ENCODE data around the gene U2SURP. TPM values are rescaled to one million over a fixed set of nuclear protein-coding genes. Genes with fewer than 3 reads are reported as not detected.
"Not testable (repeated sequence)": the region's sequence is repeated elsewhere in the genome, so short reads cannot be mapped to it uniquely, and the experiment has no call there.

U2SURP gene
- total RNA-seq, 2 donors from 2014 or later, result 113 to 166 TPM

DNA sequence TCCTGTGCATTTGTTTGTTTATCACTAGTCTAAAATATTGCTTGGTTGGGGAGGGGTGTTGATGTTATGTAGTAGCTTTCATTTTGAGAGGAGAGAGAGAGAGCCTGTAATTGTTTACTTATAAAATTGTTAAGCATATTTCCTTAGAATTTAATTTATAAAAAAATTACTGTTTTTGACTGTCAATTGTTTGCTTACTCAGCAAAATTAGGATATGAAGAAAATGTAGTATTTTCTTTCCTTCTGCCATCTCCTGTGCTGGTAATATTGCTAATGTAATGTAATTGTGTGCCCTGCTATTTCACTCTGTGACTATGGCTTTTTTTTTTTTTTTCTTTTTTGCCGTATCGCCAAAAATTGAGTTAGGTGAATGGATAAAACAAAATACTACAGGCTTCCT lies 3.5 kb downstream of the U2SURP start:
- H3K4me1 Mint-ChIP-seq (ENCODE audit: low read depth in 2 of 2), result peaks cover 49 to 55% of the 10 kb centered on the region in 2 donors
- H3K27ac Mint-ChIP-seq, result peak overlapping the region in 1 of 2 donors; percentile 7
- no peaks in the 10 kb centered on the region for H3K27me3 Mint-ChIP-seq
- peaks cover 6% of the 10 kb centered on the region for H3K36me3 Mint-ChIP-seq
- no peak for DNase-seq (ENCODE audit: low spot score)
- H3K4me3 Mint-ChIP-seq, result peak overlapping the region; percentile 37
- no peak for ATAC-seq
- H3K9me3 Mint-ChIP-seq, result no peaks in the 10 kb centered on the region

DNA sequence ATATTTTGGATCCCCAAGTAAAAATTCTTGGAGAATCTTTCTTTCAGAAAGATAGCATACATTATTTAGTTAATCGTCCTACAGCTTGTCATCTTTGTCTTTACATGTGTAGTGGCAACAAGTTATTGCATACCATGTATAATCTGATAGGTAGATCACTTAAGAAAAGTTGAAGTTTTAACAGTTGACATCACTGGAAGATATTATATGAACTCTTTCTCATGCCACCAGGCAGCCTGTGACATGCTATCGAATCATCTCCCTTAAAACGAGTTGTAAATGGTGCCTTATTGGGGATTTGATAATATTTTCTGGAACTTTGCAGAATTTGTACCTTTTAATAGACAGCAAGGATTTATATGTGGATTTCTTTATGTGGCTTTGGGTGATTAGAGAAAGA lies 8.7 kb downstream of the U2SURP start:
- H3K27me3 Mint-ChIP-seq, result no peaks in the 10 kb centered on the region
- H3K36me3 Mint-ChIP-seq, result no peaks in the 10 kb centered on the region
- H3K4me1 Mint-ChIP-seq (ENCODE audit: low read depth in 2 of 2), result peaks cover 40 to 42% of the 10 kb centered on the region in 2 donors
- no peak for DNase-seq (ENCODE audit: low spot score)
- H3K9me3 Mint-ChIP-seq, result no peaks in the 10 kb centered on the region
- ATAC-seq, result no peak
- peak overlapping the region; percentile 46 for H3K4me3 Mint-ChIP-seq
- peak overlapping the region in 1 of 2 donors; percentile 75 for H3K27ac Mint-ChIP-seq

DNA sequence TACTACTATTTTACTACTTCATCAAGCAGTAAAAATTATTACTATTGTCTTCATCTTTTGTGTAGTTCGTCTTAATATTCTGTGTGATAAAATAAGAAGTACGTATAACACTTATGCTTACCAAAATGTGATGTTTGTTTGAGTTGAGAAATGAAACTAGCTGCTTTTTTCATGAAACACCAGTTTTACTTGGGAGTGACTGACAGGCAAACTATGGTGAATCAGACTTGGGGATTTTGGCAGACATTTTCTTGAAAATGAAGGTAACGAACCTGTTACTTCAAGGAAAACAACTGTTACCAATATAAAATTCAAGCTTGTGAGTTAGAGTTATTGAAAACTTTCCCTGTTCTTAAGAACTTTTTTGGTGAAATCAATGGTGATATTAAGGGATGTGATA lies 10.3 kb downstream of the U2SURP start:
- DNase-seq (ENCODE audit: low spot score) (no peak), ATAC-seq (no peak)
- H3K4me1 Mint-ChIP-seq (ENCODE audit: low read depth in 2 of 2), result peaks cover 30 to 34% of the 10 kb centered on the region in 2 donors
- no peaks in the 10 kb centered on the region for H3K36me3 Mint-ChIP-seq
- peak overlapping the region; percentile 72 to 75 for H3K27ac Mint-ChIP-seq
- H3K4me3 Mint-ChIP-seq, result peak overlapping the region; percentile 50
- no peaks in the 10 kb centered on the region for H3K27me3 Mint-ChIP-seq
- H3K9me3 Mint-ChIP-seq, result no peaks in the 10 kb centered on the region

DNA sequence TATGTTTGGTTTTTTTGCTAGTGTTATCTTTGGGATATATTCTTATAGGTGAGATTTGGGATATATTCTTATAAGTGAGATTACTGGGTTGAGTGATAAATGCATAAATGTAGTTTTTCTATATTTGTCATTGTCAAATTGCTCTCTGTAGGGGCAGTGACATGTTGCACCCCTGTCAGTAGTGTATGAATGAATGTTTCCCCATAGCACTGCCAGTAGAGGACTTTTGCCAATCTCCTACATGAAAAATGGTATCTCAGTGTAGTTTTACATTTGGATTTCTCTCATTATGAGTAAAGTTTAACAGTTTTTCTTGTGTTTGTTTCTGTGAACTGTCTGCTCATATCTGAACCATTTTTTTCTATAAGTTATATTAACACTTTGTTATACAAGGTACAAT lies 13.6 kb downstream of the U2SURP start:
- peak in 1 of 2 donors; percentile 64 for ATAC-seq
- peaks cover 18% of the 10 kb centered on the region for H3K36me3 Mint-ChIP-seq

DNA sequence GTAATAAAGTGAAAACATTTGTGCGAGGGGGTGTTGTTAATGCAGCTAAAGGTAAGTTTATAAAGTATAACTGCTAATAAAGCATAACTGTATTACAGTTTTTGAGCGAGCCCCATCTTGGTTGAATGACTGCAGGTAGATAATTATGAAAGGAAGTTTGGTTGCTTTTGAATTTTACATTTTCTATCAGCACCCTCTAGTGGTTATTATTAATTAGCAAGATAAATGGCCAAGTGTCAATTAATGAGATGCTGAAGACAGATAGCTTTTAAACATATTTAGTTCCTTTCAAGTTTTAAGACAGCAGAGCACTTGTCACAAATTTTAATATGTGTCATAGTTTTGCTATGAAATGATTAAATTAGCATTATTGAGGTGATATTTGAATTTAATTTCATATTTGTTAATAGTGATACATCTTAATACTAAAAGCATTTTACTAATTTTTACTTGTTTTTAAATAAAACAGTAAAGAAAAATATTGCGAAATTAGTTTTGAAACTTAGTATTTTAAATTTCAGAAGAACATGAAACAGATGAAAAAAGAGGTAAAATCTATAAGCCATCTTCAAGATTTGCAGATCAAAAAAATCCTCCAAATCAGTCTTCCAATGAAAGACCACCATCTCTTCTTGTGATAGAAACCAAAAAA lies 15.1 kb downstream of the U2SURP start:
- Mint-ChIP-seq H3K36me3 (peaks cover 30% of the 10 kb centered on the region), H3K4me1 (ENCODE audit: low read depth in 2 of 2) (peaks cover 8 to 10% of the 10 kb centered on the region in 2 donors), H3K27ac (no peak overlapping the region), H3K27me3 (no peaks in the 10 kb centered on the region), H3K9me3 (no peaks in the 10 kb centered on the region), H3K4me3 (no peak overlapping the region)
- DNase-seq (ENCODE audit: low spot score), result no peak
- no peak for ATAC-seq

More for the DNA sequence above, 13.6 kb downstream of the U2SURP start:
- Mint-ChIP-seq H3K9me3 (no peaks in the 10 kb centered on the region), H3K4me1 (ENCODE audit: low read depth in 2 of 2) (peaks cover 16 to 17% of the 10 kb centered on the region in 2 donors), H3K27me3 (no peaks in the 10 kb centered on the region), H3K27ac (no peak overlapping the region), H3K4me3 (no peak overlapping the region)
- DNase-seq (ENCODE audit: low spot score), result no peak

DNA sequence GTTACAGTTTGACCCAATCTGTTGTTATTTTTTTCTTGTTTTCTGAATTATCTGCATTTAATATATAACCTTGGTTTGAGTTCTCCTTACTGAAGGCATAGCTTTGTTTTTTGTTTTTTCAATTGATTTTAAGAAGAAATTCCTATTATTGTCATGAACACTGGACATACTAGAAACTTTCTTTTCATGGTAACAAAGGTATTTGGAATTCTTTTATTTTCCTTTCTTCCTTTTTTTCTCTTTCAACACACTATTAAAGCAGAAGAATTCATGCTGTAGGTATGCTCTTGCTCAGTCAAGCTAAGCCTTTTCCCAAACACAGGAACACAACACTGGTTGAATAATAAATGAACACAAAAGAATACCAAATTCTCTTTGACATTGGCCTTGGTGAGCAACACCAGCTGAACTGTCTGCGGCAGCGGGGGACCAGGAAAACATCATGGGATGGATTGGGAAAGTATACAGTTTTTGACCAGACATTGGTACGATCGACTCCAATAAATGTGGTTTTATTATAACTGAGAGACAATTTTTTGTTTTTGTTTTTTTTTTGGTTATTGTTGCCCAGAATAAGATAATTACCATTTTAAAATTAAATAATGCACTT lies 23.1 kb downstream of the U2SURP start:
- no peak overlapping the region for H3K27ac Mint-ChIP-seq
- DNase-seq (ENCODE audit: low spot score) (no peak), ATAC-seq (no peak)
- H3K4me3 Mint-ChIP-seq, result no peak overlapping the region
- no peaks in the 10 kb centered on the region for H3K9me3 Mint-ChIP-seq
- H3K4me1 Mint-ChIP-seq (ENCODE audit: low read depth in 2 of 2), result no peaks in the 10 kb centered on the region
- H3K36me3 Mint-ChIP-seq, result peaks cover 54% of the 10 kb centered on the region
- H3K27me3 Mint-ChIP-seq, result no peaks in the 10 kb centered on the region

DNA sequence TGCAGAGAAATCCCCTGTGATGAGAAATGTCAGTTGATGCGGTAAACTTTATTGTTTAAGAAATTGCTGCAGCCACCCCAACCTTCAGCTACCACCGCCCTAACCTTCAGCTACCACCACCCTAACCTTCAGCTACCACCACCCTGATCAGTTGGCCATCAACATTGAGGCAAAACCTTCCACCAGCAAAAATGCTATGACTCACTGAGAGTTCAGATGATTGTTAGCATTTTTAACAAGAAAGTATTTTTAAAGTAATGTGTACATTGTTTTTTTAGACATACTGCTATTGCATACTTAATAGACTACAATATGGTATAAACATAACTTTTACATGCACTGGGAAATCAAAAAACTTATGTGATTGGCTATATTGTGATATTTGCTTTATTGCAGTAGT lies 30.0 kb downstream of the U2SURP start:
- Mint-ChIP-seq H3K36me3 (peaks cover 51% of the 10 kb centered on the region), H3K27ac (no peak overlapping the region), H3K4me3 (no peak overlapping the region), H3K27me3 (no peaks in the 10 kb centered on the region), H3K4me1 (ENCODE audit: low read depth in 2 of 2) (peaks cover 3 to 11% of the 10 kb centered on the region in 2 donors), H3K9me3 (no peaks in the 10 kb centered on the region)
- DNase-seq (ENCODE audit: low spot score) (no peak), ATAC-seq (no peak)

DNA sequence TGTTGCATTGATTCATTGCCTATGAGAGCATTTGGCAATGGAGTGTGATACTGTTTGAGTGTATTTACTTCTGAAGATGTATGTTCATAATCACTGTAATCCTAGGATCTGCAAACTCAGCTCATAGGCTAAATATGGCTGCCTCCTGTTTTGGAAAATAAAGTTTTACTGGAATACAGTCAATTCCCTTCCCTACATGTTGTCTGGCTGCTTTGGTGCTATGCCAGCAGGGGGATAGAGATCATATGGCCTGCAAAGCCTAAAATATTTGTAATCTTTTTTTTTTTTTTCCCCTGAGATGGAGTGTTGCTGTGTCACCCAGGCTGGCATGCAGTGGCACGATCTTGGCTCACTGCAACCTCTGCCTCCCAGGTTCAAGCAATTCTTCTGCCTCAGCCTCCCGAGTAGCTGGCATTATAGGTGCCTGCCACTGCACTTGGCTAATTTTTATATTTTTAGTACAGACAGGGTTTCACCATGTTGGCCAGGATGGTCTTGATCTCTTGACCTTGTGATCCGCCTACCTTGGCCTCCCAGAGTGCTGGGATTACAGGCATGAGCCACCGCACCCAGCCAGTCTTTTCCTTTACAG lies 30.5 kb downstream of the U2SURP start:
- ATAC-seq; H3K9me3 Mint-ChIP-seq; DNase-seq (ENCODE audit: low spot score); H3K27ac Mint-ChIP-seq; H3K4me3 Mint-ChIP-seq; H3K27me3 Mint-ChIP-seq: not testable (repeated sequence)
- Mint-ChIP-seq H3K36me3 (peaks cover 57% of the 10 kb centered on the region), H3K4me1 (ENCODE audit: low read depth in 2 of 2) (peaks cover 7 to 17% of the 10 kb centered on the region in 2 donors)

DNA sequence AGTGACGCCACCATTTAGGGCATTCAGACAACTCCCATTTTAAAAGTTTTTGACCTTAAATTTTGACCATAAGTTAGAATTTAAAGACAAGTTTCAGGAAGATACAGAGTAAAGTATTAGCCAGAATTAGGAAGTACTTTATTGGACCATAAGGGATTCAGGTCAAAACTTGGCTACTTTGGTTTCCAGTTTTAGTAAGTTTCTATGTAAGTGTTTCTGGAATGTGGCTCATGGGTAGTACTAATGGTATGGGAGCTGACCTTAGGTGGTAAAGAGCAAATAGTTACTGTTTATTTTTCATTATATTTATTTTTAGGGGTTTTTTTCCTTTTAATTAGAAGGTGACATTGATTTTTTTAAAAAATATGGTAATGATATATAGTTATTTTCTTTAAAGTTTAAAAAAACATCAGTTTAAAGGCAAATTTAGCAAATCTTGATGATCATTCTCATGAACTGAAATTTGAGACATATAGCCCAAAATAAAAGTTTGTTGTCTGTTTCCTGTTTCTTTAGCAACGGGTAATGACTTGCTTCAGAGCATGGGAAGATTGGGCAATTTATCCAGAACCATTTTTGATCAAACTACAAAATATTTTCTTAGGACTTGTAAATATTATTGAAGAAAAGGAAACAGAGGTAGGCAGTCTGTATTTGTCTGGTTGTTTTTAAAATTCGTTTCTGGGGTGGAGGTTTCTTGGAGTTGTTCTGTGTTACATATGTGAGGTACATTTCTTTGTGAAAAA lies 34.3 kb downstream of the U2SURP start:
- Mint-ChIP-seq H3K4me3 (no peak overlapping the region), H3K27ac (peak overlapping the region in 1 of 2 donors; percentile 9), H3K27me3 (no peaks in the 10 kb centered on the region), H3K9me3 (no peaks in the 10 kb centered on the region), H3K4me1 (ENCODE audit: low read depth in 2 of 2) (peaks cover 7 to 17% of the 10 kb centered on the region in 2 donors), H3K36me3 (peaks cover 33% of the 10 kb centered on the region)
- no peak for DNase-seq (ENCODE audit: low spot score)
- ATAC-seq, result no peak

DNA sequence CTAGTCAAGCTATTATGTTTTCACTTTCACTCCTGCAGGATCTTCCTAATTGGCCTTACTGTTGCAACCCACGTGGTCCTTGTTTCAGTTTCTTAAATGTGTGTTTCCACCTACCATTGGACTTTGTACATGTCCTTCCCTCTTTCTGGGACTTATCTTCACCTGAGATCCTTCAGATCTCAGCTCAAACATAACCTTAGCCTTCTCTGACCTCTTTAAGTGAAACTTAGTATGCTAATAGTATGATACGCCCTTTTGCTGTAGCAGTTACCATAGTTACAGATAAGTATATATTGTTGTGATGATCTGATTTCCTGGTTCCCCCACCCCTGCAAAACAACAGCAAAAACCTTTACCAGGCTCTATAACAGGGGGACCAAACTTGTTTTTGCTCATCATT lies 35.2 kb downstream of the U2SURP start:
- H3K4me1 Mint-ChIP-seq (ENCODE audit: low read depth in 2 of 2), result peaks cover 7 to 17% of the 10 kb centered on the region in 2 donors
- H3K9me3 Mint-ChIP-seq, result no peaks in the 10 kb centered on the region
- H3K36me3 Mint-ChIP-seq, result peaks cover 29% of the 10 kb centered on the region
- no peak for ATAC-seq
- DNase-seq (ENCODE audit: low spot score), result no peak
- H3K4me3 Mint-ChIP-seq, result no peak overlapping the region
- no peaks in the 10 kb centered on the region for H3K27me3 Mint-ChIP-seq
- H3K27ac Mint-ChIP-seq, result peak overlapping the region in 1 of 2 donors; percentile 9

DNA sequence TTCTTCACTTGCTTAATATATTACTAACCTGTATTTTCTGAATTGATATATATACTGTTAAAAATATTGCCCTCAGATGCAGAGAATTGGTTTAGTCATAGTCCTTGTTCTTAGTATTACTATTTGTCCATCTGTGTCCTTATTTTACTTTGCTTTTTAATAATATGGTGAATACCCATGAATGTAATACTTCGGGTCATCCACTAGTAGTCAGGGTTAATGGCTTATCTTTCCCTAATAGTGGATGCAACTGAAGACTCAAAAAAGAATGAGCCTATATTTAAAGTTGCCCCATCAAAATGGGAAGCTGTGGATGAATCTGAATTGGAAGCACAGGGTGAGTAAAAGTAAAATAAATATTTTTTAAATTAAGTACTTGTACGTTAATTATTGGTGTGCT lies 36.5 kb downstream of the U2SURP start:
- Mint-ChIP-seq H3K27ac (no peak overlapping the region), H3K4me1 (ENCODE audit: low read depth in 2 of 2) (peaks cover 7 to 17% of the 10 kb centered on the region in 2 donors), H3K27me3 (no peaks in the 10 kb centered on the region), H3K4me3 (no peak overlapping the region), H3K36me3 (peaks cover 24% of the 10 kb centered on the region), H3K9me3 (no peaks in the 10 kb centered on the region)
- ATAC-seq (no peak), DNase-seq (ENCODE audit: low spot score) (no peak)

DNA sequence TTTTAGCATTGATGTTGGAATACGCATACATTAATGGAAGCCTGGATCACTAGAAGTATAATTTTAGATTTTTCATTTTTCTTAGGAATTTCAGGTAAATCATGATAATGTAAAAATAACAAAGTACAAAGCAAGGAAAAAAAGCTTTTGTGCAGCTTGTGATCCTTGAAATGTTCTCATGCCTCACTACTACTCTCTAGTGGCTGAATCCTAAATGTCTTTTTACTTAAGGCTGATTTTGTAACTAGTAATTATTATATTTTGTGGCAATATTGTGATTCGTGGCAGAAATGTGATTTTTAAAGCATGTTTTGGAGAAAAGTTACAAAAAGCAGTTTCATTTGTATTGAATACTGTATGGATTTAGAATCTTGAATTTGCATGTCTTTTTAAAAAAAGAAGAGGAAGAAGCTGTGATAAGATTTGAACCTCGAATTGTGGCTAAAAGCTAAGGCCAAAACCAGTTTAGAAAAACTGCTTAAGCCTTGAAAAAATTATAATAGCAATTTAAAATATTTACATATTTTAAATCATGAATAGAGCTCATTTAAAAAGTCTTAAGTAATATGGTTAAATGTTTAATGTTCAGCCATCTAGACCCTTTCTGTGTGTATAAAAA lies 39.0 kb downstream of the U2SURP start:
- no peak for ATAC-seq
- Mint-ChIP-seq H3K27ac (no peak overlapping the region), H3K27me3 (no peaks in the 10 kb centered on the region), H3K4me1 (ENCODE audit: low read depth in 2 of 2) (peaks cover 7 to 15% of the 10 kb centered on the region in 2 donors), H3K36me3 (peaks cover 23% of the 10 kb centered on the region), H3K9me3 (no peaks in the 10 kb centered on the region), H3K4me3 (no peak overlapping the region)
- no peak for DNase-seq (ENCODE audit: low spot score)

DNA sequence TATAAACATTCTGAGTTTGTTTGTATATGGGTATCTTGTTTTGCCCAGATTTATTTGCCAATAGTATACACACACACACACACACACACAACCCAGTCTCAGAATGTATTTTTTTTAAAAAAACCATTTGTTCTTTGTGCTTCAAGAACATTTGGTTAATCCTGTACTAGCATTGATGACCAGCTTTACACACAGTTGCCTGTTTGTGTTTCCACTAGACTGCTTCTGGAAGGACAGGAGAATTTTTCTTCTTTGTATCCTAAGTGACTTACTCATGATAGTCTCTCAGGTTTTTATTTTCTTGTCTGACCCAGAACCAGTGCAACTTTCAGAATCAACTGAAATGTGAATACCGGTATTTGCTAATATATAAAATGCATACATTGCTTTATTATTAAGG lies 40.5 kb downstream of the U2SURP start:
- Mint-ChIP-seq H3K4me1 (ENCODE audit: low read depth in 2 of 2) (no peaks in the 10 kb centered on the region), H3K9me3 (no peaks in the 10 kb centered on the region), H3K4me3 (no peak overlapping the region), H3K36me3 (peaks cover 14% of the 10 kb centered on the region), H3K27ac (no peak overlapping the region), H3K27me3 (no peaks in the 10 kb centered on the region)
- ATAC-seq (no peak), DNase-seq (ENCODE audit: low spot score) (no peak)

Measured in natural killer cell treated with Interleukin-12 subunit alpha and Interleukin-12 subunit beta and Interleukin-15 and Interleukin-18, amount 100 ng/mL, for 72 hours (primary cell).